OCI-LY3 (cell line): Measurements from ENCODE around the gene DBET.
"Not testable (repeated sequence)": the region's sequence is repeated elsewhere in the genome, so short reads cannot be mapped to it uniquely, and the experiment has no call there.

Experiments used
- H2AFZ ChIP-seq: fragments of 200-600, 300-600 bp; shearing (Covaris generic); 2 replicates; pipeline ENCODE4 v1.6.0; 2014; ENCODE audit warnings: antibody characterized with exemption, low read depth, low read length
- H3K27ac ChIP-seq: fragments of 200-600, 300-600 bp; sonication (generic); 2 replicates; pipeline ENCODE4 v1.5.1; 2014; ENCODE audit warnings: mild to moderate bottlenecking, low read length, moderate library complexity, mixed read lengths
- H3K27me3 ChIP-seq: fragments of 200-600, 300-600 bp; sonication (generic); 2 replicates; pipeline ENCODE4 v1.6.1; 2014; ENCODE audit warnings: low read depth, low read length, mixed read lengths
- H3K36me3 ChIP-seq: fragments of 200-600, 300-600 bp; sonication (generic); replicated peaks from 2 replicates; pipeline ENCODE3; 2014; ENCODE audit warnings: low read depth, low read length, mixed read lengths
- H3K4me1 ChIP-seq: fragments of 300-600, 200-600 bp; sonication (generic); 2 replicates; pipeline ENCODE4 v1.6.1; 2014; ENCODE audit warnings: low read length, mixed read lengths
- H3K4me2 ChIP-seq: fragments of 200-600, 300-600 bp; sonication (generic); 2 replicates; pipeline ENCODE4 v1.6.1; 2014; ENCODE audit warnings: low read length, mixed read lengths
- H3K4me3 ChIP-seq: fragments of 300-600, 200-600 bp; sonication (generic); 2 replicates; pipeline ENCODE4 v1.5.1; 2014; ENCODE audit warnings: antibody characterized with exemption, mild to moderate bottlenecking, low read length, moderate library complexity
- H3K79me2 ChIP-seq: fragments of 300-600, 200-600 bp; shearing (Covaris generic); 2 replicates; pipeline ENCODE4 v1.6.1; 2014; ENCODE audit warnings: mild to moderate bottlenecking, low read length, mixed read lengths
- H3K9ac ChIP-seq: fragments of 300-600, 200-600 bp; shearing (Covaris generic); 2 replicates; pipeline ENCODE4 v1.6.0; 2014; ENCODE audit warnings: mild to moderate bottlenecking, low read length, moderate library complexity
- H3K9me3 ChIP-seq: fragments of 200-600, 300-600 bp; shearing (Covaris generic); 2 replicates; pipeline ENCODE4 v1.6.1; 2014; ENCODE audit warnings: low read length, mixed read lengths; ENCODE audit not compliant: insufficient read depth
- H4K20me1 ChIP-seq: fragments of 200-600, 300-600 bp; sonication (generic); 2 replicates; pipeline ENCODE4 v1.6.1; 2016; ENCODE audit warnings: low read length, mixed read lengths; ENCODE audit not compliant: insufficient read depth
- EZH2phosphoT487 ChIP-seq: fragments of 200-600 bp; shearing (Covaris generic); IDR thresholded peaks from 2 replicates; pipeline ENCODE4 v1.6.1; 2018; ENCODE audit warnings: antibody characterized with exemption, mixed run types, low read depth
- TF ChIP-seq, protein P1 (sequence below): fragments of 200-600, 300-600 bp; sonication (generic); IDR thresholded peaks from 2 replicates; pipeline ENCODE4 v1.5.1; 2014; ENCODE audit warnings: antibody characterized with exemption, low read length, low read depth

The DBET gene

DNA sequence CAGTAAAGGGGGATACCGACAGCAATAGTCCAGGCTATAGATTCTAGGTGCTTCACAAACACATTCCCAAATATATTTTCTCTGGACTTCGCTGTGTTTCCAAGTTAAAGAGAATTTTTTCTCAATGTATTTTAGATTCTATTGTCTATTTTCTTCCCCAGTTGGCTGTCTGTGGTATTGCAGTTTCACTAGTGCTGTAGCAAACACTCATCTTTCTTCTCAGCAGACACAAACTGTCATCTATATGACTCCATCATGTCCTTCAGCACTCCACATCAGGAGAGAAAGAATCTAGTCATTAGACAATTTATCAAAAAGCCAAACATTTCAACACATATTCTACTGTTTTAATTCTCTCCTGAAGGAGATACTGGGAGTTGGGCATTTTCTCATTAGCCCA, at the start of gene DBET:
DBET (plus strand) TSS at position 161 of the 400 bp plus-strand sequence.
- H3K79me2 ChIP-seq, H3K4me1 ChIP-seq, H3K9ac ChIP-seq, H3K36me3 ChIP-seq, H3K27me3 ChIP-seq, H3K4me2 ChIP-seq, H2AFZ ChIP-seq, H4K20me1 ChIP-seq, H3K27ac ChIP-seq, H3K4me3 ChIP-seq, H3K9me3 ChIP-seq: not testable (repeated sequence)

DNA sequence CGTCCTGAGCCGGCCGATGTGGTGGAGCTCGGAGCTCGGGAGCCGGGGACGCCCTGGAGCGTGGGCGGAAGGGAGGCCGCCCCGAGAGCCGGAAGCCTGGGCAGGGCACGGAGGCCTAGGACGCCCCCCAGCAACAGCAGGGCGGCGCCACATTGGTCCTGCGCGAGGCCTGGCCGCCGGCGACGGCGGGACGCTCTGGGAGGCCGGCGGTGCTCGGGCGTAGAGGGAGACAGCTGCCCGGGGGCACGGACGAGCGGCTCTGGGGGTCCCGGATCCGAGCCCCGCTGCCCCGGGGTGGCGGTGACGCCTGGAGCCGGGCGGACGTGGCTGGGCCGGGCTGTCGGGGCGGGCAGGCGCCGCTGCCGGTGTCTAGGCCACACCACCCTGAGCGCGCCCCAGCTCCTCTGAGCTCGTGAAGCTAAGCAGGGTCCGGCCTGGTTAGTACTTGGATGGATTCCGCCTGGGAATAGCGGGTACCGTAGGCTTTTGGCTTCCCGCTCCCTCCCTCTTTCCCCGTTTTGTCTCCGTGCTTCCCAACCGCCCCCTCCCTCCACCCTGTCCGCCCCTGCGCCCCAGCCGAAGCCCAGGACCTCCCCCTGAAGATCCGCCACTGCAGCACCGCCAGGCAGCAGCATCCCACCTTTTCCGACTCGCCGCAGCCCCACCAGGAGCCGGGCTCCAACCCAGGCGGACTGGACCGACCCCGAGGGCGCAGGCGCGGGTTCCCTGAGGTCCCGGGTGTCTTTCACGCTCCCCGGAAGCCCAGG, 49.3 kb upstream of the DBET start:
- H3K36me3 ChIP-seq, result no peaks in the 10 kb centered on the region
- no peak overlapping the region for H3K27ac ChIP-seq
- H3K4me1 ChIP-seq, result no peaks in the 10 kb centered on the region
- TF ChIP-seq EZH2phosphoT487, result no peak
- TF ChIP-seq, protein P1, sequence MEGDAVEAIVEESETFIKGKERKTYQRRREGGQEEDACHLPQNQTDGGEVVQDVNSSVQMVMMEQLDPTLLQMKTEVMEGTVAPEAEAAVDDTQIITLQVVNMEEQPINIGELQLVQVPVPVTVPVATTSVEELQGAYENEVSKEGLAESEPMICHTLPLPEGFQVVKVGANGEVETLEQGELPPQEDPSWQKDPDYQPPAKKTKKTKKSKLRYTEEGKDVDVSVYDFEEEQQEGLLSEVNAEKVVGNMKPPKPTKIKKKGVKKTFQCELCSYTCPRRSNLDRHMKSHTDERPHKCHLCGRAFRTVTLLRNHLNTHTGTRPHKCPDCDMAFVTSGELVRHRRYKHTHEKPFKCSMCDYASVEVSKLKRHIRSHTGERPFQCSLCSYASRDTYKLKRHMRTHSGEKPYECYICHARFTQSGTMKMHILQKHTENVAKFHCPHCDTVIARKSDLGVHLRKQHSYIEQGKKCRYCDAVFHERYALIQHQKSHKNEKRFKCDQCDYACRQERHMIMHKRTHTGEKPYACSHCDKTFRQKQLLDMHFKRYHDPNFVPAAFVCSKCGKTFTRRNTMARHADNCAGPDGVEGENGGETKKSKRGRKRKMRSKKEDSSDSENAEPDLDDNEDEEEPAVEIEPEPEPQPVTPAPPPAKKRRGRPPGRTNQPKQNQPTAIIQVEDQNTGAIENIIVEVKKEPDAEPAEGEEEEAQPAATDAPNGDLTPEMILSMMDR, result no peak
- no peak overlapping the region for H3K4me3 ChIP-seq
- H3K9me3 ChIP-seq, result no peaks in the 10 kb centered on the region
- H4K20me1 ChIP-seq, result no peaks in the 10 kb centered on the region
- H3K9ac ChIP-seq, result no peak overlapping the region
- H3K27me3 ChIP-seq, result no peaks in the 10 kb centered on the region
- no peak overlapping the region for H3K4me2 ChIP-seq
- no peaks in the 10 kb centered on the region for H3K79me2 ChIP-seq
- no peak overlapping the region for H2AFZ ChIP-seq

DNA sequence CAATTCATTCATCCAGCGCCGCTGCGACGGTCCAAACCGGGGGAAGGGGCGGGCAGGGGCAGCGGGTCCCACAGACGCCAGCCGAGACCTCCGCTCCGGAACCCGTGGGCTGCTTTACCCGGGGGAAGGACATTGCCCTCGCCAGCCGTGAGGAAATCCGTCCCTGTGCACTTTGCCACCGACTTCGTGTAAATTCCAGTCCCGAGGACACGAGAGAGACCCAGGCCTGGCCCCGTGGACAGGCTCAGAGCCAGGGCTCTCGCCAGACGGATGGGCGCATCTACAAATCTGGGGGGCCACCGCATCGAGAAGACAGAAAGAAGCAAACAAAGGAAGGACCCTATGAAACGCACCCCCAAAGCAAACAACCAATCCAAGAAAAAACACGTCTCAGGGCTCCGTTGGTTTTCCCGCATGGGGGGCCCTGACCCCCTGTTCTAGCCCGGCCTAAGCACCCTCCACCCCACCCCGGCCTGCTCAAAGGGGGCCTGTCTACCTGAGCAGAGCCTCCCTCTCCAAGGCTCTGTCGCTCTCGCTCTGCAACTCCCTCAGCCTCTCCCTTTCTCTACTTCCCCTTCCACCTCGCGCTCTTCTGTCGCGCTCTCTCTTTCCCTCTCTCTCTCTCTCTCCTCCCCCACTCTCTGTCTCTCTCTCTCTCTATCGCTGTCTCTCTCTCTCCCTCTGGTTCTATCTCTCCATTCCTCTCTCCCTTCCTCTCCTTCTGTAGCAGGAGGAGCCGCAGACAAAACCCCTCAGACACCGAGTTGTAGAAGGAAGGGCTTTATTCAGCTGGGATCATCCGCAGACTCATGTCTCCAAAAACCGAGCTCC, 48.5 kb upstream of the DBET start:
- Histone ChIP-seq H3K27ac (no peak overlapping the region), H3K9ac (no peak overlapping the region), H3K4me3 (no peak overlapping the region), H3K9me3 (no peaks in the 10 kb centered on the region), H3K79me2 (no peaks in the 10 kb centered on the region), H4K20me1 (no peaks in the 10 kb centered on the region), H3K27me3 (no peaks in the 10 kb centered on the region), H3K4me1 (no peaks in the 10 kb centered on the region), H3K4me2 (no peak overlapping the region), H2AFZ (no peak overlapping the region), H3K36me3 (no peaks in the 10 kb centered on the region)
- no peak for TF ChIP-seq EZH2phosphoT487
- TF ChIP-seq, protein P1, result no peak

DNA sequence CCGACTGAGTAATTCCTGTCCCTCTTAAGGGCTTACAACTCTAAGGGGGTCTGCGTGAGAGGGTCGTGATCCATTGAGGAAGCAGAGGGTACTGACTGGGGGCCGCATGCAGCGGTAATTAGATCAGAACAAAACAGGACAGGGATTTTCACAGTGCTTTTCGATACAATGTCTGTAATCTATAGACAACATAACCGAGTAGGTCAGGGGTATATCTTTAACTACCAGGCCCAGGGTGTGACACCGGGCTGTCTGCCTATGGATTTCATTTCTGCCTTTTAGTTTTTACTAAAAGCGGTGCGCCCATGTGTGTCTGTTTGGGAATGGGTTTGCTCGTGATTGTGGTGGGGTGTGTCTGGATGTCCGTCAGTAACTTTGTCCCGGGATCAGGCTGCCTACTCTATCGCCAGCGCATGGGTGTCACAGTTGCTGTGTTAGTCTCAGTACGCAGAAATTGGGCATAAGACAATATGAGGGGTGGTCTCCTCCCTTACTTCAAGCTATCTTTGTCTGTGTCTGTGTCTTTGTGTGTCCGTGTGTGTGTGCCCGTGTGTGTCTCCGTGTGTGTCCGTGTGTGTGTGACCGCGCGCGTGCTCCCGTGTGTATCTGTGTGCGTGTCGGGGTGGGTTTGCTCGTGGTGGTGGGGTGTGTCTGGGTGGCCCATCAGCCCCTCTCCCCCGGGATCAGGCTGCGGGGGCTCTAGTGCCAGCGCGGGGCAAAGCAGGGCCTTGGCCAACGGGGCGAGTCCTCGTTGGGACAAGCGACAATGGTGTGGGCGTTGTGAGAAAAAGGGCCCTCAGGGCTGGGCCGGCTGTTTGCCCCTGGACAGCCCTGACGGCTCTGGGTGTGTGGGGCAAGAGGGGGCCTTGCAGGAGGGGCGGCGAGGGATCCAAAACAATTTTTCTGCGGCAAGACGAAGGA, 47.7 kb upstream of the DBET start:
- Histone ChIP-seq H3K4me2 (no peak overlapping the region), H3K4me3 (no peak overlapping the region), H3K27ac (no peak overlapping the region)

More for the DNA sequence above, 47.7 kb upstream of the DBET start:
- Histone ChIP-seq H3K27me3 (no peaks in the 10 kb centered on the region), H2AFZ (no peak overlapping the region), H3K9ac (no peak overlapping the region), H3K4me1 (no peaks in the 10 kb centered on the region), H3K36me3 (no peaks in the 10 kb centered on the region), H3K79me2 (no peaks in the 10 kb centered on the region), H3K9me3 (no peaks in the 10 kb centered on the region), H4K20me1 (no peaks in the 10 kb centered on the region)
- TF ChIP-seq EZH2phosphoT487, result no peak
- TF ChIP-seq, protein P1, result no peak
